Testis (tissue), 3 donors: ENCODE results near the gene C3orf38. TPM values are rescaled to one million over a fixed set of nuclear protein-coding genes. Genes with fewer than 3 reads are reported as not detected.
A peak's percentile ranks its signal among the peaks of the same experiment; 100 is the strongest.
"Not testable (repeated sequence)": the region's sequence is repeated elsewhere in the genome, so short reads cannot be mapped to it uniquely, and the experiment has no call there.

Source experiments
- DNase-seq: peaks from one replicate; pipeline ENCODE4 v3.0.0-alpha.2; 2019
- H3K27ac ChIP-seq, 2 donors: fragments of 200-600 bp; sonication (generic); one replicate each; pipeline ENCODE4 v1.5.1; 2019
- H3K27me3 ChIP-seq: fragments of 200-600 bp; sonication (generic); one replicate; pipeline ENCODE4 v1.5.1; 2019
- H3K36me3 ChIP-seq: fragments of 200-600 bp; sonication (generic); one replicate; pipeline ENCODE4 v1.5.1; 2017; ENCODE audit warnings: low read depth; ENCODE audit errors: missing control alignments
- H3K4me1 ChIP-seq: fragments of 200-600 bp; sonication (generic); one replicate; pipeline ENCODE4 v1.5.1; 2019
- H3K4me3 ChIP-seq, 2 donors: fragments of 200-600 bp; sonication (generic); one replicate each; pipeline ENCODE4 v1.5.1; 2017 to 2019
- H3K9me3 ChIP-seq: fragments of 200-600 bp; sonication (generic); one replicate; pipeline ENCODE4 v1.5.1; 2017
- CTCF ChIP-seq, 3 experiments: fragments of 450-650 bp in 2 of 3; fragments of 200-600 bp in 1 of 3; sonication (generic) in 1 of 3; IDR thresholded peaks; one replicate each; pipeline ENCODE4 v1.5.1; 2016 to 2019; ENCODE audit warnings: antibody characterized with exemption in 3 of 3, mild to moderate bottlenecking in 2 of 3, moderate library complexity in 1 of 3
- POLR2A ChIP-seq: fragments of 450-650 bp; IDR thresholded peaks from one replicate; pipeline ENCODE4 v1.6.1; 2017; ENCODE audit warnings: antibody characterized with exemption, mild to moderate bottlenecking, moderate library complexity
- WGBS, 2 donors: methylation state at CpG; one replicate each; pipeline ENCODE4 v1.1.5; 2018; 5-methylcytosine and 5-hydroxymethylcytosine counted together
- intact Hi-C: fragments of 100-400 bp; cut with DNase I; formaldehyde crosslinking; loops from one replicate; pipeline ENCODE4 v1.15.1; 2023; ENCODE audit warnings: low total_unique reads
- polyA plus RNA-seq: library from polyadenylated mRNA; stranded (reverse); fragments of 350-450 nt; fragmentation: Illumina TruSeq; extraction: RNeasy Lipid Tissue Mini Kit (QIAGEN cat#74804); gene quantifications from one replicate; pipeline ENCODE4 v1.2.3, GENCODE V29; 2014; ENCODE audit warnings: low read depth, low replicate concordance; ENCODE audit not compliant: insufficient read depth
- total RNA-seq, 2 donors: library from RNA; depleted of rRNA; stranded (reverse); fragments of >200 nt; gene quantifications; one replicate each; pipeline ENCODE4 v1.2.3, GENCODE V29; 2016

Gene C3orf38
- total and polyA plus RNA-seq, 3 donors from 2014 or later, result 33.0 to 62.2 (median 38.2) TPM

- no peak for TF ChIP-seq CTCF (IDR thresholded peaks at IDR 0.05)
- TF ChIP-seq POLR2A, result no peak
- no peak overlapping the region for H3K4me3 ChIP-seq
- intact Hi-C loops, result no loop called here
- no peak overlapping the region for H3K27ac ChIP-seq
- DNase-seq, result no peak
- WGBS, 2 donors, result 95 to 96% methylated on average over 6 of the region's 6 CpGs
- no peaks in the 10 kb centered on the region for H3K36me3 ChIP-seq
- no peaks in the 10 kb centered on the region for H3K9me3 ChIP-seq
- H3K4me1 ChIP-seq, result no peaks in the 10 kb centered on the region
- H3K27me3 ChIP-seq, result no peaks in the 10 kb centered on the region
Measured at GRCh38 chr3:88167173-88167572, 17.4 kb downstream of the C3orf38 start.

- no peak overlapping the region for H3K27ac ChIP-seq
- no peak for DNase-seq
- no peak for TF ChIP-seq CTCF (IDR thresholded peaks at IDR 0.05)
- TF ChIP-seq POLR2A, result no peak
- no peaks in the 10 kb centered on the region for H3K9me3 ChIP-seq
- intact Hi-C loops, result no loop called here
- H3K4me3 ChIP-seq, result no peak overlapping the region
- 87 to 91% methylated on average over 2 of the region's 2 CpGs for WGBS, 2 donors
- H3K36me3 ChIP-seq, result no peaks in the 10 kb centered on the region
- H3K27me3 ChIP-seq, result no peaks in the 10 kb centered on the region
- H3K4me1 ChIP-seq, result no peaks in the 10 kb centered on the region
Measured at GRCh38 chr3:88167704-88168103, 17.9 kb downstream of the C3orf38 start.

GRCh38 chr3:88168171-88168570 is 18.4 kb downstream of the C3orf38 start:
- no peak for DNase-seq
- TF ChIP-seq POLR2A (no peak), CTCF (IDR thresholded peaks at IDR 0.05) (no peak)
- no peaks in the 10 kb centered on the region for H3K4me1 ChIP-seq
- H3K36me3 ChIP-seq, result no peaks in the 10 kb centered on the region
- no peak overlapping the region for H3K4me3 ChIP-seq
- H3K9me3 ChIP-seq, result no peaks in the 10 kb centered on the region
- WGBS, 2 donors, result 81 to 84% methylated on average over 5 of the region's 5 CpGs
- intact Hi-C loops, result no loop called here
- no peaks in the 10 kb centered on the region for H3K27me3 ChIP-seq
- H3K27ac ChIP-seq, result no peak overlapping the region

GRCh38 chr3:88180398-88180999 is 30.7 kb downstream of the C3orf38 start:
- no peaks in the 10 kb centered on the region for H3K27me3 ChIP-seq
- H3K36me3 ChIP-seq, result no peaks in the 10 kb centered on the region
- DNase-seq, result peak; percentile 37
- no peaks in the 10 kb centered on the region for H3K4me1 ChIP-seq
- intact Hi-C loops, result no loop called here
- 62 to 75% methylated on average over 4 of the region's 4 CpGs for WGBS, 2 donors
- peak in 1 of 3 experiments; percentile 30 for TF ChIP-seq CTCF (IDR thresholded peaks at IDR 0.05)
- no peak for TF ChIP-seq POLR2A
- no peaks in the 10 kb centered on the region for H3K9me3 ChIP-seq
- H3K27ac ChIP-seq, result no peak overlapping the region
- no peak overlapping the region for H3K4me3 ChIP-seq

DNA sequence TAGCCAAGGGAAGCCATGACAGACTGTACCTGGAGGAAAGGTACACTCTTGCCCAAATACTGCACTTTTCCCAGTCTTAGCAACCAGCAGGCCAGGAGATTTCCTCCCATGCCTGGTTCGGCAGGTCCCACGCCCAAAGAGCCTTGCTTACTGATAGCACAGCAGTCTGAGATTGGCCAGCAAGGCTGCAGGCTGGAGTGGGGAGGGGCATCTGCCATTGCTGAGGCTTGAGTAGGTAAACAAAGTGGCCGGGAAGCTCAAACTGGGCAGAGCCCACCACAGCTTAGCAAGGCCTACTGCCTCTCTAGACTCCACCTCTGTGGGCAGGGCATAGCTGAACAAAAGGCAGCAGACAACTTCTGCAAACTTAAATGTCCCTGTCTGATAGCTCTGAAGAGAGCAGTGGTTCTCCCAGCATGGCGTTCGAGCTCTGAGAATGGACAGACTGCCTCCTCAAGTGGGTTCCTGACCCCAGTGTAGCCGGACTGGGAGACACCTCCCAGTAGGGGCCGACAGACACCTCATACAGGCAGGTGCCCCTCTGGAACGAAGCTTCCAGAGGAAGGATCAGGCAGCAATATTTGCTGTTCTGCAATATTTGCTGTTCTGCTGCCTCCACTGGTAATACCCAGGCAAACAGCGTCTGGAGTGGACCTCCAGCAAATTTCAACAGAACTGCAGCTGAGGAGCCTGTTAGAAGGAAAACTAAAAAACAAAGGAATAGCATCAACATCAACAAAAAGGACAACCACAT is 32.6 kb downstream of the C3orf38 start:
- H3K4me1 ChIP-seq, H3K27ac ChIP-seq, H3K9me3 ChIP-seq, H3K4me3 ChIP-seq, H3K27me3 ChIP-seq, DNase-seq, H3K36me3 ChIP-seq, intact Hi-C loops: not testable (repeated sequence)
- WGBS, 2 donors, result 92 to 97% methylated on average over 9 of the region's 9 CpGs
